ENCODE measurements around the gene BMERB1. TPM values are rescaled to one million over a fixed set of nuclear protein-coding genes. Genes with fewer than 3 reads are reported as not detected.

The BMERB1 gene
- total and polyA plus RNA-seq, 9 of the 15 experiments (the other 6 are each of a cell fraction or from before 2014, with no cell fraction given) = 0.29 to 2.9 (median 0.94) TPM

DNA sequence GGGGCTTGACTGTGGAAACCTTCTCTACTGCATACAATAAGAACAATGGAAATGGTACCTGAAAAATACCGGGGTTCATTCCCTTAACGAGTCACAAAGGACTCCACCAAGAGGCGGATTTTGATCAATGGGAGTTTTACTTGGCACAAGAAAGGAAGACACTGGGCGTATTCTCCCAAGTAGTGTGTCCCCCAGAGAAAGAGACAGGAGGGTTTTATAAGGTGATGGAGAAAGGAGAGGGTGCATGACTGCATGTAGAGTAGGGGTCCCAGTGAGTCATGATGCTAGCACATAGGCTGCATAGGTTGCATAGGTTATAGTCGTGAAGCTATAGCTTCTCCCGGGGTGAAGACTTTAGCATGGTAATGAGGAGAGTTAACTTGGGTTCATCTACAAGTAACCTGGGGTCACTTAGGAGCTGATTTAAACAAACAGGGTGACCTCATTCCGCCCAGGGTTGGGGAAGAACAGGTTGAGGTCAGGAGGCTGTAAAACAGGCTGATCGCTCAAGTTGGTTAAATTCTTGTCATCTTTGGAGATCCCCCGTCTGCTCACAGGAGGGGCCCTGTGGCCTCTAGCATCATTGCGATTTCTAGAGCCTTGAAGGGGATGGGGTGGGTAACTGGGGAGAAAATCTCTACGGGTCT, 37.3 kb upstream of the BMERB1 start:
- no peak overlapping the region for H3K27ac ChIP-seq (ENCODE audit: extremely low read depth, low read depth, low read length)
- no peaks in the 10 kb centered on the region for H3K9me3 ChIP-seq (replicated peaks; ENCODE audit: control insufficient read depth, insufficient read depth, low read depth, low read length)
- no peak overlapping the region for H3K4me3 ChIP-seq
- in situ Hi-C loops (cut with MboI) (no loop called here), intact Hi-C loops (cut with micrococcal nuclease) (no loop called here)
- FAIRE-seq (no peak), ATAC-seq (no peak), DNase-seq (ENCODE audit: extremely low read depth in 1 of 4, low spot score in 3 of 4) (no peak)
- ChIA-PET POLR2A (no interaction called here), CTCF (ENCODE audit: low intra/inter-chr PET ratio) (no interaction called here)
- no peaks in the 10 kb centered on the region for H3K79me2 ChIP-seq (ENCODE audit: control insufficient read depth, insufficient read depth, low read length)
- no peaks in the 10 kb centered on the region for H3K36me3 ChIP-seq (ENCODE audit: control insufficient read depth, insufficient read depth, low read length)
- H2AFZ ChIP-seq (ENCODE audit: low read depth, low read length) = no peak overlapping the region
- H3K4me1 ChIP-seq (replicated peaks in 1 of 2; ENCODE audit: control insufficient read depth in 2 of 2, insufficient read depth in 2 of 2, low read length in 2 of 2) = no peaks in the 10 kb centered on the region
- peaks cover 5 to 16% of the 10 kb centered on the region in 2 experiments; a peak in 4 of 5 replicates for H3K27me3 ChIP-seq (ENCODE audit: control insufficient read depth in 2 of 2, insufficient read depth in 2 of 2, low read length in 2 of 2)
- WGBS (ENCODE audit: insufficient coverage, low coverage, missing lambda C conversion rate) = 5% methylated on average over 10 of the region's 11 CpGs
- H4K20me1 ChIP-seq (replicated peaks; ENCODE audit: control insufficient read depth, insufficient read depth, low read length) = no peaks in the 10 kb centered on the region
- TF ChIP-seq, protein P1, sequence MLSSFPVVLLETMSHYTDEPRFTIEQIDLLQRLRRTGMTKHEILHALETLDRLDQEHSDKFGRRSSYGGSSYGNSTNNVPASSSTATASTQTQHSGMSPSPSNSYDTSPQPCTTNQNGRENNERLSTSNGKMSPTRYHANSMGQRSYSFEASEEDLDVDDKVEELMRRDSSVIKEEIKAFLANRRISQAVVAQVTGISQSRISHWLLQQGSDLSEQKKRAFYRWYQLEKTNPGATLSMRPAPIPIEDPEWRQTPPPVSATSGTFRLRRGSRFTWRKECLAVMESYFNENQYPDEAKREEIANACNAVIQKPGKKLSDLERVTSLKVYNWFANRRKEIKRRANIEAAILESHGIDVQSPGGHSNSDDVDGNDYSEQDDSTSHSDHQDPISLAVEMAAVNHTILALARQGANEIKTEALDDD (IDR thresholded peaks at IDR 0.05) = 0 out of 2 replicates have a peak, but pooled peaks have one; percentile 19
- TF ChIP-seq NCOA4 (IDR thresholded peaks at IDR 0.05; ENCODE audit: partially characterized antibody) = no peak
- no peak overlapping the region for H3K4me2 ChIP-seq (ENCODE audit: insufficient read depth, low read length)
- no TSS peak for BruUV-seq (replicated peaks)
- H3K9me1 ChIP-seq (ENCODE audit: control insufficient read depth, insufficient read depth, low read length) = no peaks in the 10 kb centered on the region
- no peak overlapping the region for H3K9ac ChIP-seq (ENCODE audit: insufficient read depth in 1 of 2, low read depth in 2 of 2, low read length in 2 of 2)

DNA sequence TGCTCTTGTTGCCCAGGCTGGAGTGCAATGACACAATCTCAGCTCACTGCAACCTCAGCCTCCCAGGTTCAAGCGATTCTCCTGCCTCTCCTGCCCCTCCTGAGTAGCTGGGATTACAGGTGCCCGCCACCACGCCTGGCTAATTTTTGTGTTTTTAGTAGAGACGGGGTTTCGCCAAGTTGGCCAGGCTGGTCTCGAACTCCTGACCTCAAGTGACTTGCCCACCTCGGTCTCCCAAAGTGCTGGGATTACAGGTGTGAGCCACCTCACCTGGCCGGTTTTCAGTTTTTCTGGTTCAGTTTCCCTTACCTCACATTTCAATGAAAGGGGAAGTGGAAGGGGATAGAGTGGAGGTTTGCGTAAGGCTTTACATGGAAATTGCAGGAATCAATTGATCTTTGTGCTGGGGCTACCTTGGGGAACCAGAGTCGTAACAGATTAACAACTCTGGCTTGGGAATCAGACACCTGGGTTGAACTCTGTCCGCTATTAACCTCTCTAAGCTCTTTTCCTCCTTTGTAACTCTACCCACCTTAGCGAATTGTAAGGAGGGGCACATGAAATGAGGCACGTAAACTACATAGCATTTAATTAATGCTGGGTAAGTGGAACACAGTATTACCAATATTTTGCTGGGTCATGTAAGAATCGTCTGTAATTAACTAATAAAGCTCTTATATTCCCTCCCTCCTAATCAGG, 35.6 kb upstream of the BMERB1 start:
- no peaks in the 10 kb centered on the region for H3K9me3 ChIP-seq (replicated peaks; ENCODE audit: control insufficient read depth, insufficient read depth, low read depth, low read length)
- H3K79me2 ChIP-seq (ENCODE audit: control insufficient read depth, insufficient read depth, low read length) = no peaks in the 10 kb centered on the region
- no peaks in the 10 kb centered on the region for H3K36me3 ChIP-seq (ENCODE audit: control insufficient read depth, insufficient read depth, low read length)
- intact Hi-C loops (cut with micrococcal nuclease) = no loop called here
- BruUV-seq (replicated peaks) = no TSS peak
- no peaks in the 10 kb centered on the region for H3K4me1 ChIP-seq (replicated peaks in 1 of 2; ENCODE audit: control insufficient read depth in 2 of 2, insufficient read depth in 2 of 2, low read length in 2 of 2)
- H4K20me1 ChIP-seq (replicated peaks; ENCODE audit: control insufficient read depth, insufficient read depth, low read length) = no peaks in the 10 kb centered on the region
- FAIRE-seq (no peak), DNase-seq (ENCODE audit: extremely low read depth in 1 of 4, low spot score in 3 of 4) (no peak), ATAC-seq (no peak)
- no peaks in the 10 kb centered on the region for H3K9me1 ChIP-seq (ENCODE audit: control insufficient read depth, insufficient read depth, low read length)
- TF ChIP-seq TRIM24 (IDR thresholded peaks at IDR 0.05) (no peak), SPI1 (IDR thresholded peaks at IDR 0.05; ENCODE audit: borderline replicate concordance, low read depth, low read length) (peak; percentile 79)
- ChIA-PET POLR2A (interaction anchor here (0.7 kb wide), 1 partner anchor 794 kb away, joined by 4 read pairs; no protein-coding TSS in a partner anchor), CTCF (ENCODE audit: low intra/inter-chr PET ratio) (no interaction called here)
- no peak overlapping the region for H3K4me3 ChIP-seq
- no peak overlapping the region for H3K27ac ChIP-seq (ENCODE audit: extremely low read depth, low read depth, low read length)
- H2AFZ ChIP-seq (ENCODE audit: low read depth, low read length) = no peak overlapping the region
- H3K9ac ChIP-seq (ENCODE audit: insufficient read depth in 1 of 2, low read depth in 2 of 2, low read length in 2 of 2) = no peak overlapping the region
- H3K4me2 ChIP-seq (ENCODE audit: insufficient read depth, low read length) = no peak overlapping the region
- 4% methylated on average over 14 of the region's 14 CpGs for WGBS (ENCODE audit: insufficient coverage, low coverage, missing lambda C conversion rate)
- in situ Hi-C loops (cut with MboI) = no loop called here
- H3K27me3 ChIP-seq (ENCODE audit: control insufficient read depth in 2 of 2, insufficient read depth in 2 of 2, low read length in 2 of 2) = peaks cover 5 to 19% of the 10 kb centered on the region in 2 experiments; a peak in 4 of 5 replicates

All from K562 (cell line).